Measurements from ENCODE around the gene TUBA3E.
"Not testable (repeated sequence)": the region's sequence is repeated elsewhere in the genome, so short reads cannot be mapped to it uniquely, and the experiment has no call there.

The TUBA3E gene

GRCh38 chr2:130198343-130198742, at the start of gene TUBA3E:
TSS of gene TUBA3E (minus strand) at chr2:130198439. CDS start at chr2:130198360, 79 bp downstream.
- DNase-seq (ENCODE audit: low read depth in 2 of 2): no peak

- no peak for DNase-seq (ENCODE audit: low read depth in 2 of 2)
Measured at GRCh38 chr2:130246430-130246829, 48.2 kb upstream of the TUBA3E start.

- DNase-seq (ENCODE audit: low read depth in 2 of 2): no peak
Measured at GRCh38 chr2:130245976-130246375, 47.7 kb upstream of the TUBA3E start.

GRCh38 chr2:130243359-130243758, 45.1 kb upstream of the TUBA3E start:
- DNase-seq (ENCODE audit: low read depth in 2 of 2): no peak

GRCh38 chr2:130241041-130241707, 42.9 kb upstream of the TUBA3E start:
- no peak for DNase-seq (ENCODE audit: low read depth in 2 of 2)

GRCh38 chr2:130239581-130239980, 41.3 kb upstream of the TUBA3E start:
- not testable (repeated sequence) for DNase-seq (ENCODE audit: low read depth in 2 of 2)

- not testable (repeated sequence) for DNase-seq (ENCODE audit: low read depth in 2 of 2)
Measured at GRCh38 chr2:130233066-130233465, 34.8 kb upstream of the TUBA3E start.

- DNase-seq (ENCODE audit: low read depth in 2 of 2): no peak
Measured at GRCh38 chr2:130231656-130232055, 33.4 kb upstream of the TUBA3E start.

- not testable (repeated sequence) for DNase-seq (ENCODE audit: low read depth in 2 of 2)
Measured at GRCh38 chr2:130230907-130231306, 32.7 kb upstream of the TUBA3E start.

GRCh38 chr2:130230376-130230775, 32.1 kb upstream of the TUBA3E start:
- DNase-seq (ENCODE audit: low read depth in 2 of 2): not testable (repeated sequence)

- not testable (repeated sequence) for DNase-seq (ENCODE audit: low read depth in 2 of 2)
Measured at GRCh38 chr2:130229161-130229510, 30.9 kb upstream of the TUBA3E start.

GRCh38 chr2:130228467-130229160, 30.4 kb upstream of the TUBA3E start:
- DNase-seq (ENCODE audit: low read depth in 2 of 2): not testable (repeated sequence)

GRCh38 chr2:130228005-130228404, 29.8 kb upstream of the TUBA3E start:
- DNase-seq (ENCODE audit: low read depth in 2 of 2): not testable (repeated sequence)

- not testable (repeated sequence) for DNase-seq (ENCODE audit: low read depth in 2 of 2)
Measured at GRCh38 chr2:130222523-130222922, 24.3 kb upstream of the TUBA3E start.

- DNase-seq (ENCODE audit: low read depth in 2 of 2): not testable (repeated sequence)
Measured at GRCh38 chr2:130220505-130220904, 22.3 kb upstream of the TUBA3E start.

- not testable (repeated sequence) for DNase-seq (ENCODE audit: low read depth in 2 of 2)
Measured at GRCh38 chr2:130219147-130219546, 20.9 kb upstream of the TUBA3E start.

- DNase-seq (ENCODE audit: low read depth in 2 of 2): not testable (repeated sequence)
Measured at GRCh38 chr2:130207051-130207450, 8.8 kb upstream of the TUBA3E start.

GRCh38 chr2:130203150-130203549, 4.9 kb upstream of the TUBA3E start:
- not testable (repeated sequence) for DNase-seq (ENCODE audit: low read depth in 2 of 2)

GRCh38 chr2:130202518-130202917, 4.3 kb upstream of the TUBA3E start:
- not testable (repeated sequence) for DNase-seq (ENCODE audit: low read depth in 2 of 2)

GRCh38 chr2:130196052-130196451, 2.2 kb downstream of the TUBA3E start:
- DNase-seq (ENCODE audit: low read depth in 2 of 2): not testable (repeated sequence)

GRCh38 chr2:130195089-130195635, 3.1 kb downstream of the TUBA3E start:
- not testable (repeated sequence) for DNase-seq (ENCODE audit: low read depth in 2 of 2)

- DNase-seq (ENCODE audit: low read depth in 2 of 2): not testable (repeated sequence)
Measured at GRCh38 chr2:130193824-130194223, 4.4 kb downstream of the TUBA3E start.

- DNase-seq (ENCODE audit: low read depth in 2 of 2): not testable (repeated sequence)
Measured at GRCh38 chr2:130192451-130192850, 5.8 kb downstream of the TUBA3E start.

All from stimulated activated CD8-positive, alpha-beta memory T cell treated with anti-CD3 and anti-CD28 coated beads, Interleukin-2, amount 100 ng/mL, for 1 hour (primary cell).